Mesendoderm (in vitro differentiated cells): ENCODE measurements around the gene CFAP221.
A peak's percentile ranks its signal among the peaks of the same experiment; 100 is the strongest.

Experiments used
- DNase-seq: peaks from one replicate; pipeline ENCODE4 v3.0.0; 2013
- H2AK5ac ChIP-seq: 2 replicates; pipeline ENCODE4 v1.6.1; 2013; ENCODE audit warnings: low read length, inconsistent platforms
- H2BK120ac ChIP-seq: 2 replicates; pipeline ENCODE4 v1.6.1; 2013; ENCODE audit warnings: low read depth, mild to moderate bottlenecking, low read length, moderate library complexity, mixed read lengths
- H2BK15ac ChIP-seq: replicated peaks from 2 replicates; pipeline ENCODE4 v1.6.1; 2013; ENCODE audit warnings: low read depth, mild to moderate bottlenecking, moderate library complexity
- H2BK5ac ChIP-seq: 2 replicates; pipeline ENCODE4 v1.6.1; 2013; ENCODE audit warnings: low read length, inconsistent platforms
- H3K18ac ChIP-seq: 2 replicates; pipeline ENCODE4 v1.6.1; 2013; ENCODE audit warnings: mild to moderate bottlenecking, low read length, mixed read lengths
- H3K23ac ChIP-seq: one replicate; pipeline ENCODE4 v1.6.1; 2013; ENCODE audit warnings: low read length
- H3K27ac ChIP-seq: 2 replicates; pipeline ENCODE4 v1.5.1; 2013; ENCODE audit warnings: low read depth, mild to moderate bottlenecking, inconsistent platforms, low read length, moderate library complexity
- H3K27me3 ChIP-seq: 2 replicates; pipeline ENCODE4 v1.6.1; 2013; ENCODE audit warnings: low read length, control low read depth, mild to moderate bottlenecking, inconsistent platforms; ENCODE audit not compliant: insufficient read depth, poor library complexity
- H3K36me3 ChIP-seq: 2 replicates; pipeline ENCODE4 v1.6.1; 2013; ENCODE audit warnings: low read length, inconsistent platforms; ENCODE audit not compliant: control insufficient read depth, insufficient read depth
- H3K4ac ChIP-seq: one replicate; pipeline ENCODE4 v1.6.1; 2013; ENCODE audit warnings: low read depth, mild to moderate bottlenecking, low read length, moderate library complexity
- H3K4me1 ChIP-seq: 2 replicates; pipeline ENCODE4 v1.6.1; 2013; ENCODE audit warnings: low read depth, low read length, inconsistent platforms; ENCODE audit not compliant: control insufficient read depth
- H3K4me2 ChIP-seq: 2 replicates; pipeline ENCODE4 v1.6.1; 2013; ENCODE audit warnings: low read length
- H3K4me3 ChIP-seq: 2 replicates; pipeline ENCODE4 v1.5.1; 2013; ENCODE audit warnings: mild to moderate bottlenecking, low read length
- H3K56ac ChIP-seq: one replicate; pipeline ENCODE4 v1.6.1; 2013; ENCODE audit warnings: low read length
- H3K79me1 ChIP-seq: 2 replicates; pipeline ENCODE4 v1.6.1; 2013; ENCODE audit warnings: low read length, inconsistent platforms
- H3K79me2 ChIP-seq: 2 replicates; pipeline ENCODE4 v1.6.1; 2013; ENCODE audit warnings: mild to moderate bottlenecking, low read length; ENCODE audit not compliant: control insufficient read depth, insufficient read depth
- H3K9ac ChIP-seq: 2 replicates; pipeline ENCODE4 v1.6.1; 2013; ENCODE audit warnings: low read length, inconsistent platforms
- H4K5ac ChIP-seq: one replicate; pipeline ENCODE4 v1.6.1; 2013; ENCODE audit warnings: low read length
- H4K8ac ChIP-seq: one replicate; pipeline ENCODE4 v1.6.1; 2013; ENCODE audit warnings: low read depth, mild to moderate bottlenecking, control low read depth, low read length, moderate library complexity
- WGBS: extraction: QIAGEN DNeasy Blood & Tissue Kit; methylation state at CpG from one replicate; pipeline ENCODE4 v1.1.7; 2013; ENCODE audit warnings: low lambda C conversion rate, missing lambda C conversion rate; ENCODE audit not compliant: insufficient coverage; ENCODE audit errors: extremely low coverage; 5-methylcytosine and 5-hydroxymethylcytosine counted together

The CFAP221 gene

GRCh38 chr2:119679846-119680245, 135.6 kb downstream of the CFAP221 start:
- Histone ChIP-seq H2AK5ac (no peak overlapping the region), H3K23ac (no peak overlapping the region), H3K9ac (peak overlapping the region; percentile 92), H3K56ac (peak overlapping the region; percentile 93), H4K8ac (no peak overlapping the region), H3K18ac (no peak overlapping the region), H2BK15ac (no peak overlapping the region), H3K4me2 (peak overlapping the region; percentile 57), H2BK5ac (no peak overlapping the region), H4K5ac (no peak overlapping the region), H3K27ac (no peak overlapping the region), H3K4me3 (peak overlapping the region; percentile 2), H3K27me3 (no peaks in the 10 kb centered on the region), H3K4ac (no peak overlapping the region), H3K79me1 (peaks cover 13% of the 10 kb centered on the region), H3K4me1 (no peaks in the 10 kb centered on the region), H2BK120ac (no peak overlapping the region), H3K79me2 (peaks cover 10% of the 10 kb centered on the region), H3K36me3 (no peaks in the 10 kb centered on the region)
- peak; percentile 67 for DNase-seq
- no CpG with 5 or more reads among the region's 2 CpGs for WGBS

GRCh38 chr2:119680457-119681202, 136.4 kb downstream of the CFAP221 start:
- H4K5ac ChIP-seq, result no peak overlapping the region
- no peak overlapping the region for H3K4ac ChIP-seq
- H3K4me1 ChIP-seq, result no peaks in the 10 kb centered on the region
- no peak overlapping the region for H2BK120ac ChIP-seq
- H3K4me2 ChIP-seq, result no peak overlapping the region
- H3K36me3 ChIP-seq, result no peaks in the 10 kb centered on the region
- no peak overlapping the region for H3K27ac ChIP-seq
- H3K9ac ChIP-seq, result no peak overlapping the region
- no peak overlapping the region for H3K18ac ChIP-seq
- peaks cover 13% of the 10 kb centered on the region for H3K79me1 ChIP-seq
- DNase-seq, result no peak
- H4K8ac ChIP-seq, result no peak overlapping the region
- no peak overlapping the region for H3K56ac ChIP-seq
- H2AK5ac ChIP-seq, result no peak overlapping the region
- no peak overlapping the region for H2BK5ac ChIP-seq
- H2BK15ac ChIP-seq, result no peak overlapping the region
- H3K23ac ChIP-seq, result no peak overlapping the region
- H3K4me3 ChIP-seq, result no peak overlapping the region
- no peaks in the 10 kb centered on the region for H3K27me3 ChIP-seq
- WGBS, result no CpG with 5 or more reads among the region's 13 CpGs
- H3K79me2 ChIP-seq, result peaks cover 10% of the 10 kb centered on the region

GRCh38 chr2:119681203-119681867, 137.1 kb downstream of the CFAP221 start:
- no peak overlapping the region for H2BK5ac ChIP-seq
- no peaks in the 10 kb centered on the region for H3K4me1 ChIP-seq
- H3K79me1 ChIP-seq, result peaks cover 13% of the 10 kb centered on the region
- H2AK5ac ChIP-seq, result no peak overlapping the region
- H3K4ac ChIP-seq, result no peak overlapping the region
- no peak overlapping the region for H3K18ac ChIP-seq
- H4K8ac ChIP-seq, result no peak overlapping the region
- no peak overlapping the region for H3K23ac ChIP-seq
- no peak overlapping the region for H3K4me2 ChIP-seq
- no peak overlapping the region for H2BK15ac ChIP-seq
- H3K9ac ChIP-seq, result no peak overlapping the region
- H3K4me3 ChIP-seq, result no peak overlapping the region
- no peak overlapping the region for H3K27ac ChIP-seq
- peaks cover 10% of the 10 kb centered on the region for H3K79me2 ChIP-seq
- no CpG with 5 or more reads among the region's 25 CpGs for WGBS
- no peak overlapping the region for H4K5ac ChIP-seq
- no peaks in the 10 kb centered on the region for H3K27me3 ChIP-seq
- H3K36me3 ChIP-seq, result no peaks in the 10 kb centered on the region
- no peak overlapping the region for H3K56ac ChIP-seq
- H2BK120ac ChIP-seq, result no peak overlapping the region
- no peak for DNase-seq

- no CpG with 5 or more reads among the region's 4 CpGs for WGBS
- Histone ChIP-seq H3K79me1 (peaks cover 13% of the 10 kb centered on the region), H3K36me3 (no peaks in the 10 kb centered on the region)
These were observed 137.6 kb downstream of the CFAP221 start for GRCh38 chr2:119681868-119682220.

GRCh38 chr2:119682578-119682977, 138.3 kb downstream of the CFAP221 start:
- no peak overlapping the region for H2AK5ac ChIP-seq
- no peak overlapping the region for H3K23ac ChIP-seq
- peaks cover 13% of the 10 kb centered on the region for H3K79me1 ChIP-seq
- no peak overlapping the region for H4K8ac ChIP-seq
- H3K4ac ChIP-seq, result no peak overlapping the region
- H3K4me2 ChIP-seq, result no peak overlapping the region
- no peak overlapping the region for H3K9ac ChIP-seq
- WGBS, result no CpG with 5 or more reads among the region's 8 CpGs
- DNase-seq, result no peak
- H3K4me3 ChIP-seq, result no peak overlapping the region
- no peak overlapping the region for H3K18ac ChIP-seq
- H3K79me2 ChIP-seq, result peaks cover 10% of the 10 kb centered on the region
- H4K5ac ChIP-seq, result no peak overlapping the region
- H2BK5ac ChIP-seq, result no peak overlapping the region
- no peak overlapping the region for H2BK120ac ChIP-seq
- H3K27me3 ChIP-seq, result no peaks in the 10 kb centered on the region
- H2BK15ac ChIP-seq, result no peak overlapping the region
- H3K27ac ChIP-seq, result no peak overlapping the region
- H3K36me3 ChIP-seq, result no peaks in the 10 kb centered on the region
- H3K56ac ChIP-seq, result peak overlapping the region; percentile 17
- no peaks in the 10 kb centered on the region for H3K4me1 ChIP-seq

More at GRCh38 chr2:119681868-119682220, 137.6 kb downstream of the CFAP221 start:
- no peak overlapping the region for H3K27ac ChIP-seq
- no peaks in the 10 kb centered on the region for H3K4me1 ChIP-seq
- no peak overlapping the region for H2BK120ac ChIP-seq
- H3K4me2 ChIP-seq, result no peak overlapping the region
- H4K8ac ChIP-seq, result no peak overlapping the region
- H3K23ac ChIP-seq, result no peak overlapping the region
- no peak overlapping the region for H2BK15ac ChIP-seq
- H3K4ac ChIP-seq, result no peak overlapping the region
- no peak overlapping the region for H3K9ac ChIP-seq
- no peak overlapping the region for H3K18ac ChIP-seq
- no peak for DNase-seq
- H3K56ac ChIP-seq, result no peak overlapping the region
- H4K5ac ChIP-seq, result no peak overlapping the region
- no peak overlapping the region for H3K4me3 ChIP-seq
- no peaks in the 10 kb centered on the region for H3K27me3 ChIP-seq
- no peak overlapping the region for H2BK5ac ChIP-seq
- H2AK5ac ChIP-seq, result no peak overlapping the region
- H3K79me2 ChIP-seq, result peaks cover 10% of the 10 kb centered on the region
